OCI-LY1 (cell line): ENCODE data around the gene WIZ.

ENCODE experiments used
- EZH2 ChIP-seq: fragments of 200-600 bp; sonication (generic), shearing (Covaris generic); IDR thresholded peaks from 2 replicates; pipeline ENCODE4 v1.8.0; 2017; ENCODE audit warnings: borderline replicate concordance, mixed run types, mild to moderate bottlenecking, antibody characterized with exemption, low read length, moderate library complexity, mixed read lengths
- TF ChIP-seq, protein P1 (sequence below): fragments of 200-600 bp; sonication (generic), shearing (Covaris generic); IDR thresholded peaks from 2 replicates; pipeline ENCODE4 v1.5.1; 2017; ENCODE audit warnings: mild to moderate bottlenecking, antibody characterized with exemption, low read length, moderate library complexity, mixed read lengths

DNA sequence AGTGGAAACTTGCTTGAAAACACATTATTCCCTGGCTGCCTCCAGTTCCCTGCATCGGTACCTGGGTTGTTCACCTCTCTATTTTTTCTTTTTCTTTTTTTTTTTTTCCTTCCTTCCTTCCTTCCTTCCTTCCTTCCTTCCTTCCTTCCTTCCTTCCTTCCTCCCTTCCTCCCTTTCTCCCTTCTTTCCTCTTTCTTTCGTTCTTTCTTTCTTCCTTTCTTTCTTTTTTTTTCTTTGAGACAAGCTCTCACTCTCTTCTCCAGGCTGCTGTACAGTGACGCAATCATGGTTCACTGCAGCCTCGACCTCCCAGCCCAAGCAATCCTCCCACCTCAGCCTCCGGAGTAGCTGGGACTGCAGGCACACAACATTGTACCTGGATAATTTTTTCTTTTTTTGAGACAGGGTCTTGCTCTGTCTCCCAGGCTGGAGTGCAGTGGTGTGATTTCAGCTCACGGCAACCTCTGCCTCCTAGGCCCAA, 18.0 kb upstream of the WIZ start:
- TF ChIP-seq, protein P1, sequence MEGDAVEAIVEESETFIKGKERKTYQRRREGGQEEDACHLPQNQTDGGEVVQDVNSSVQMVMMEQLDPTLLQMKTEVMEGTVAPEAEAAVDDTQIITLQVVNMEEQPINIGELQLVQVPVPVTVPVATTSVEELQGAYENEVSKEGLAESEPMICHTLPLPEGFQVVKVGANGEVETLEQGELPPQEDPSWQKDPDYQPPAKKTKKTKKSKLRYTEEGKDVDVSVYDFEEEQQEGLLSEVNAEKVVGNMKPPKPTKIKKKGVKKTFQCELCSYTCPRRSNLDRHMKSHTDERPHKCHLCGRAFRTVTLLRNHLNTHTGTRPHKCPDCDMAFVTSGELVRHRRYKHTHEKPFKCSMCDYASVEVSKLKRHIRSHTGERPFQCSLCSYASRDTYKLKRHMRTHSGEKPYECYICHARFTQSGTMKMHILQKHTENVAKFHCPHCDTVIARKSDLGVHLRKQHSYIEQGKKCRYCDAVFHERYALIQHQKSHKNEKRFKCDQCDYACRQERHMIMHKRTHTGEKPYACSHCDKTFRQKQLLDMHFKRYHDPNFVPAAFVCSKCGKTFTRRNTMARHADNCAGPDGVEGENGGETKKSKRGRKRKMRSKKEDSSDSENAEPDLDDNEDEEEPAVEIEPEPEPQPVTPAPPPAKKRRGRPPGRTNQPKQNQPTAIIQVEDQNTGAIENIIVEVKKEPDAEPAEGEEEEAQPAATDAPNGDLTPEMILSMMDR, result no peak
- TF ChIP-seq EZH2, result no peak
